ENCODE results near the gene RAPGEFL1.

- no peak for TF ChIP-seq CTCF (IDR thresholded peaks at IDR 0.05; ENCODE audit: borderline replicate concordance, extremely low read depth, low read length, poor library complexity, severe bottlenecking)
- no peak for TF ChIP-seq EZH2 (IDR thresholded peaks at IDR 0.05; ENCODE audit: borderline replicate concordance, low read depth, low read length, severe bottlenecking)
These were observed 67.0 kb downstream of the RAPGEFL1 start for GRCh38 chr17:40244255-40244654.

Data from DND-41 (cell line).